HepG2 (cell line): ENCODE measurements around the gene FLRT3. TPM values are rescaled to one million over a fixed set of nuclear protein-coding genes. Genes with fewer than 3 reads are reported as not detected.

Experiments used
- ATAC-seq: fragments of 200-7000 bp; cut with Tn5 transposase; 3 replicates; pipeline ENCODE4 v1.9.1; 2020; ENCODE audit warnings: mild to moderate bottlenecking, moderate library complexity
- BruUV-seq: library from RNA; stranded (reverse); fragments of 400-500 nt; replicated peaks from 2 replicates; lab custom pipeline; 2021; lab: Mats Ljungman, UMichigan
- CTCF ChIA-PET: fragments of 300-600 bp; formaldehyde crosslinking; extraction: SDS; loops from one replicate; lab custom pipeline; 2021; ENCODE audit warnings: low total read pairs, inconsistent platforms, low intra/inter-chr PET ratio; lab: Yijun Ruan, JAX
- POLR2A ChIA-PET: fragments of 350-600 bp; sonication (Branson Sonifier 250); formaldehyde crosslinking; loops from one replicate; lab custom pipeline; 2020; ENCODE audit warnings: antibody characterized with exemption, inconsistent platforms; lab: Yijun Ruan, JAX
- DNase-seq: peaks from one replicate; pipeline ENCODE4 v3.0.0-alpha.2; 2015; ENCODE audit warnings: low spot score
- FAIRE-seq: peaks from 3 replicates; lab custom pipeline; 2011; peaks lifted over from hg19 to GRCh38; lab: Jason Lieb, UNC
- H2AFZ ChIP-seq: one replicate; pipeline ENCODE4 v1.6.1; 2011; ENCODE audit warnings: low read length, inconsistent platforms
- H3K27ac ChIP-seq: fragments of 300-600 bp; 3 replicates; pipeline ENCODE4 v1.8.0; 2011; ENCODE audit warnings: mixed run types, mild to moderate bottlenecking, mixed read lengths, low read length, inconsistent platforms; ENCODE audit not compliant: insufficient read depth; ENCODE audit errors: extremely low read length
- H3K27me3 ChIP-seq, 2 experiments: fragments of 200-600 bp in 1 of 2; 2 replicates in 1 of 2; 3 replicates in 1 of 2; pipeline versions ENCODE4 v1.6.0 to v1.8.0; 2011; ENCODE audit warnings: low read length in 2 of 2, mild to moderate bottlenecking in 2 of 2, moderate library complexity in 2 of 2, inconsistent platforms in 1 of 2; ENCODE audit not compliant: insufficient read depth in 2 of 2, control insufficient read depth in 1 of 2
- H3K36me3 ChIP-seq, 2 experiments: fragments of 200-600 bp in 1 of 2; replicated peaks in 1 of 2; 2 replicates in 1 of 2; 3 replicates in 1 of 2; pipeline versions ENCODE4 v1.5.1 to v1.8.0; 2011; ENCODE audit warnings: low read length in 2 of 2, inconsistent platforms in 1 of 2; ENCODE audit not compliant: insufficient read depth in 2 of 2, control insufficient read depth in 1 of 2
- H3K4me1 ChIP-seq: 2 replicates; pipeline ENCODE4 v1.5.1; 2012; ENCODE audit warnings: low read length, inconsistent platforms; ENCODE audit not compliant: insufficient read depth
- H3K4me2 ChIP-seq: 2 replicates; pipeline ENCODE4 v1.6.0; 2011; ENCODE audit warnings: low read depth, low read length, inconsistent platforms
- H3K4me3 ChIP-seq, 3 experiments: fragments of 200-600 bp in 1 of 3; sonication (generic), shearing (Covaris generic) in 1 of 3; replicated peaks in 1 of 3; 2 replicates each; pipeline ENCODE4 v1.5.1; 2011 to 2016; ENCODE audit warnings: low read length in 3 of 3, inconsistent platforms in 2 of 3, low read depth in 2 of 3, mild to moderate bottlenecking in 2 of 3, control low read depth in 1 of 3, mixed read lengths in 1 of 3; ENCODE audit not compliant: insufficient read depth in 1 of 3
- H3K79me2 ChIP-seq: one replicate; pipeline ENCODE4 v1.6.1; 2011; ENCODE audit warnings: low read length, inconsistent platforms; ENCODE audit not compliant: insufficient read depth
- H3K9ac ChIP-seq: 2 replicates; pipeline ENCODE4 v1.6.0; 2011; ENCODE audit warnings: mild to moderate bottlenecking, low read depth, low read length, inconsistent platforms; ENCODE audit not compliant: insufficient read depth
- H3K9me3 ChIP-seq: 2 replicates; pipeline ENCODE4 v1.5.1; 2012; ENCODE audit warnings: mild to moderate bottlenecking, low read length
- H4K20me1 ChIP-seq: 2 replicates; pipeline ENCODE4 v1.6.0; 2011; ENCODE audit warnings: inconsistent platforms, mild to moderate bottlenecking, low read length, moderate library complexity; ENCODE audit not compliant: insufficient read depth
- AFF4 ChIP-seq: sonication (generic); formaldehyde crosslinking; IDR thresholded peaks from 2 replicates; pipeline ENCODE4 v1.4.0; 2020; ENCODE audit warnings: missing genetic modification reagents
- ARID2 ChIP-seq: sonication (generic); formaldehyde crosslinking; IDR thresholded peaks from 2 replicates; pipeline ENCODE4 v1.8.1; 2022; ENCODE audit warnings: mild to moderate bottlenecking, missing genetic modification reagents, borderline replicate concordance
- GATAD1 ChIP-seq: IDR thresholded peaks from 2 replicates; pipeline ENCODE4 v1.6.1; 2016; ENCODE audit warnings: missing genetic modification reagents, missing compliant biosample characterization
- SPEN ChIP-seq: sonication (generic); formaldehyde crosslinking; IDR thresholded peaks from 2 replicates; pipeline ENCODE4 v1.5.1; 2020; ENCODE audit warnings: low read depth, mild to moderate bottlenecking, missing genetic modification reagents
- TFDP1 ChIP-seq: IDR thresholded peaks from 2 replicates; pipeline ENCODE4 v1.6.1; 2016; ENCODE audit warnings: missing compliant biosample characterization, missing genetic modification reagents, borderline replicate concordance
- ZNF121 ChIP-seq: sonication (generic); formaldehyde crosslinking; IDR thresholded peaks from 2 replicates; pipeline ENCODE4 v1.5.0; 2020; ENCODE audit warnings: mild to moderate bottlenecking, missing genetic modification reagents
- ZNF143 ChIP-seq: sonication (generic); formaldehyde crosslinking; IDR thresholded peaks from 2 replicates; pipeline ENCODE4 v1.4.0; 2020; ENCODE audit warnings: missing genetic modification reagents
- ZNF850 ChIP-seq: sonication (generic); formaldehyde crosslinking; conservative IDR thresholded peaks from 2 replicates; pipeline ENCODE4 v1.9.0; 2021; ENCODE audit warnings: mild to moderate bottlenecking, missing genetic modification reagents
- WGBS: methylation state at CpG from one replicate; pipeline ENCODE4 v1.1.6; 2017; ENCODE audit warnings: low lambda C conversion rate; 5-methylcytosine and 5-hydroxymethylcytosine counted together
- in situ Hi-C: cut with HindIII; loops from 2 replicates; pipeline ENCODE4 v1.10.0; 2017; ENCODE audit warnings: low pct_unique_long_range_greater_than_20kb; ENCODE audit not compliant: extremely low pct_ligation_motif_present
- intact Hi-C: fragments of 100-400 bp; cut with micrococcal nuclease; formaldehyde crosslinking; loops from one replicate; pipeline ENCODE4 v1.10.0; 2022; ENCODE audit not compliant: unreplicated experiment
- polyA plus RNA-seq, 8 experiments: library from polyadenylated mRNA; depleted of rRNA in 3 of 8; stranded (reverse) in 7 of 8; unstranded in 1 of 8; fragments of >200 nt; fragmentation: Illumina TruSeq in 4 of 8; extraction: Trizol in 4 of 8; gene quantifications; 2 replicates each; pipeline versions ENCODE4 v1.2.1 to v1.2.3, GENCODE V29; 2011 to 2016; ENCODE audit warnings: low read depth in 4 of 8, missing spikeins in 1 of 8, mixed read lengths in 1 of 8; ENCODE audit not compliant: insufficient read depth in 1 of 8
- total RNA-seq, 5 experiments: library from RNA; depleted of rRNA; stranded (reverse); fragments of >200 nt; fragmentation: Illumina TruSeq; extraction: Trizol; gene quantifications; 2 replicates each; pipeline ENCODE4 v1.2.3, GENCODE V29; 2016; ENCODE audit warnings: low read depth in 1 of 5

Gene FLRT3
- total and polyA plus RNA-seq, 2 of the 13 experiments (the other 11 are each of a cell fraction or from before 2014, with no cell fraction given) = 0.44 to 5.3 TPM

GRCh38 chr20:14333721-14334120, 3.7 kb downstream of the FLRT3 start (continued):
- no peak for TF ChIP-seq AFF4 (CRISPR knock-in tag)
- no peak for TF ChIP-seq ARID2 (CRISPR knock-in tag)

- Histone ChIP-seq H3K36me3 (no peaks in the 10 kb centered on the region), H4K20me1 (no peaks in the 10 kb centered on the region), H3K9me3 (no peaks in the 10 kb centered on the region), H3K9ac (no peak overlapping the region), H3K27me3 (no peaks in the 10 kb centered on the region; a peak in 1 of 5 replicates), H3K27ac (no peak overlapping the region), H3K4me2 (no peak overlapping the region), H3K4me1 (peaks cover 17% of the 10 kb centered on the region; the same call in 1 of the 2 replicates), H2AFZ (no peak overlapping the region), H3K79me2 (no peaks in the 10 kb centered on the region), H3K4me3 (no peak overlapping the region)
- ATAC-seq (no peak), FAIRE-seq (no peak), DNase-seq (no peak)
- intact Hi-C loops (loop anchor here (10.0 kb wide), 1 partner anchor 732 kb away; no protein-coding TSS in a partner anchor), in situ Hi-C loops (loop anchor here (10.0 kb wide), 2 partner anchors 612 to 912 kb away; no protein-coding TSS in a partner anchor)
- POLR2A ChIA-PET = no interaction called here
- 78% methylated on average over 2 of the region's 2 CpGs for WGBS
- CTCF ChIA-PET = no interaction called here
- TF ChIP-seq TFDP1 (CRISPR knock-in tag) = no peak
- TF ChIP-seq ZNF850 = no peak
- no peak for TF ChIP-seq SPEN (CRISPR knock-in tag)
- no peak for TF ChIP-seq ZNF121 (CRISPR knock-in tag)
- no peak for TF ChIP-seq GATAD1 (CRISPR knock-in tag)
- TF ChIP-seq ZNF143 (CRISPR knock-in tag) = no peak
- BruUV-seq = no TSS peak
These were observed 4.5 kb downstream of the FLRT3 start for GRCh38 chr20:14332866-14333265.
